HG03139 (cell line): ENCODE measurements around the gene MID1IP1.

ENCODE experiments used
- ATAC-seq: cut with Tn5 transposase; IDR thresholded peaks from one replicate; pipeline ENCODE4 v1.9.1; 2021; ENCODE audit not compliant: unreplicated experiment

The MID1IP1 gene

DNA sequence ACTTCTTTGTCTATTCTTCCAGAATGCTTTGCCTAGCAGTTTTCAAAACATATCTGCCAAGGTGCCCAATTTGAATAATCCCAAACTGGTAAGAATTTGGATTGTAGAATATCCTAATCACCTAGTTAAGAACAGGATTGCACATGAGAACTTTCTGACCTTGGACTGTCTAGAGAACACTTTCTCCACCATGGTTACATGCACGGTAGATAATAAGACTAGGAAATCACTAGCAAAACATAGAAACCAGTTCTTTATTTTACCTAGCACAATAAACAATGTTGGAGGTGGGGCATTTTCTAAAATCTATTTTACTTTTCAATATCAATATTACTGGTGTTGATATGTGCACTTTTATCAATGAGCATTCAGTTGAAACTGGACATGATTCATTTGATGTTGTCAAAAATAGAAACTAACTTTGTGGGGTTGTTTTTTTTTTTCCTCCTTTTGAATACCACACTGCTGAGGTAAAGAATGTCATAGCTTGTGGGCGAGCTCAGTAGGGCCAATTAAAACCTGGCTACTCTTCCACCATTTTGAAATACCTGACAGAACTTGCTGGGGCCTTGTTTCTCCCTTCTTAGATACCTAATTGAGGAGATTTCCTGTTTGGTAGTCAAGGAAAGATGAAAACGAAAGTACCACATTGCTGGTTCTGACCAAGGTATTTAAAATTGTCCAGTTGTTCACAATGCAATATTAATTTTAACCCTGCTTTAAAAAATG lies 10.4 kb downstream of the MID1IP1 start:
- ATAC-seq, result no peak

DNA sequence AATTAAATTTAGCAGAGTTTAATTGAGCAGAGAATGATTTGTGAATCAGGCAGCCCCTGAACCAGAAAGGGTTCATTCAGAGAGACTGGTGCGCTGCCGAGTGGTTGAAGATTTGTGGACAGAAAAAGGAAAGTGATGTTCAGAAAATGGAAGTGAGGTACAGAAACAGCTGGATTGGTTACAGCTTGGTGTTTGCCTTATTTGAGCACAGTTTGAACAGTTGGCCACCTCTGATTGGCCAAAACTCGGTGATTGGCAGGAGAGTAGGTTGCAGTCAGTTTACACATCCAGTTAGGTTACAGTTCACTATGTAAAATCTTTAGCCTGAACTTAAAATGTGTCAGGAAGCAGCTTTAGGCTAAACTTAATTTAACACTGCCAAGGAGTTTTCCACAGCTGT lies 14.9 kb downstream of the MID1IP1 start:
- no peak for ATAC-seq

DNA sequence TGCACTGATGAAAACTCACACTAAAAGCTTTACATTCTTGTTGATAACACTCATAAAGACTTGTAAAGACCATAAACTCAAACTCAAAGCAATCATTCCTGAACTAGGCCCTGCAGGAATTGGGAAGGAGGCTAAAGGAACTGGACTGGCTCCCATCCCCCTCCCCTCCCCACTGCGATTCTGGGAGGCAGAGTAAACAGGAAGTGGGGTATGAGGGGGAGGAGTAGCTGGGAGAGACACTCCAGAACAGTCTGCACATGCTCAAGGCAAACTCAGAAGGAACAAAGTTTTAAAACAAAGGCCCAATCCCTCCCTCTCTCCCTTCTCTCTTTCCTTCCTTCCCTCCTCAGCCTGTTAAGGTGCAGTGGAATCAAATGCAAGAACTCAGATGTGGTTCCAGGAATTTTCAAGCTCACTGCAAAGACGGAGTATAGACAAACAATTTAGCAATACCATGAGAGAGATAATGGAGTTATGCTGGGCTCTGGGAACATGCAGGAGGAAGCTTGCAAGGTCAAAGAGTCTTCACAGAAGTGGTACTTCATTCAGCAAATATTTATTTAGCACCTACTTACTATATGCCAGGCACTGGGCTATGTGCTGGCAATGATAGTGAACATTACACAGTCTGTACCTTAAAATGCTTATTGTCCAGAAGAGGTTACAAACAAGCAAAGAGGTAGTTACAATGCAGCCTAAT lies 15.9 kb downstream of the MID1IP1 start:
- ATAC-seq, result no peak

- no peak for ATAC-seq
These were observed 17.9 kb downstream of the MID1IP1 start for GRCh38 chrX:38819163-38819562.

DNA sequence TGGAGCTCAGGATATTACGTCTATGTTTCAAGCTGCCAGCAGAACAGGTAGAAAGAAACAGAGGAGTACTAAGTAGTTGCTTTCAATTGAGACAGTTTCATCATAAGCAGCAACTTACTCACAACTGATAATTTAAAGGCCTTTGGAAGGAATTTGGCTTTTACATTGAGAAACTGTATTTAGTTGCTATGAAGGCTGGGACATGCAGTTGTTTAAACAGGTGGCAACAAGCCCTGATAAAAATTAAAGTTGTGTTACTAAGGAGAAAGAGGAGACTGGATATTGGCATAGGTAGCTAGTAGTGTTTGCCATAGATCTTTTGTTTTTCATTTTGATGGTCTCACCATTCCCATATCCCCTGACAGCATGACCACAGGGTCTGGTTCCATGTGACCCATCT lies 18.4 kb downstream of the MID1IP1 start:
- ATAC-seq, result no peak

GRCh38 chrX:38820751-38821150 lies 19.5 kb downstream of the MID1IP1 start:
- ATAC-seq, result no peak

GRCh38 chrX:38824176-38824575 lies 22.9 kb downstream of the MID1IP1 start:
- no peak for ATAC-seq

- ATAC-seq, result no peak
These were observed 30.7 kb downstream of the MID1IP1 start for GRCh38 chrX:38831949-38832348.

- ATAC-seq, result no peak
These were observed 36.1 kb downstream of the MID1IP1 start for GRCh38 chrX:38837389-38837788.

- ATAC-seq, result no peak
These were observed 38.0 kb downstream of the MID1IP1 start for GRCh38 chrX:38839277-38839676.

- ATAC-seq, result no peak
These were observed 38.7 kb downstream of the MID1IP1 start for GRCh38 chrX:38839944-38840343.

DNA sequence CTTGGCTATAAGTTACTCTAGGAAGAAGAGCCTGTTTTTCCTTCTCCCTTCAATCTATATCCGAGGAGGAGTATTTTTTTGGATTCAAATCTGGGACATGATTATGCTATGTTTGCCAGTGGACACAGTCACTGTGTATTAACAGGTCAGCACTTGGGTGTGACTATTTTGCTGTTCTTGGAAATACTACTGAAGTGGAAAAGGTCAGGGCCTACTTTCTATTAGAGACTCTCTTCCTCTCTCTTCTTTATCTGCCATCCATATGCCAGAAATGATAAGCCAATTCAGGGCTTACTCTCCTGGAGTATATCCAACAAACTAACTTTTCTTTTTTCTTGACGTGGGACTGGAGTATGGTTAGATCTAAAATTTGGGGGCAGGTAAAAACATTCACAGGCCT lies 40.5 kb downstream of the MID1IP1 start:
- ATAC-seq, result no peak

- no peak for ATAC-seq
These were observed 44.2 kb downstream of the MID1IP1 start for GRCh38 chrX:38845426-38845825.

GRCh38 chrX:38847206-38847902 lies 46.1 kb downstream of the MID1IP1 start:
- ATAC-seq, result no peak

DNA sequence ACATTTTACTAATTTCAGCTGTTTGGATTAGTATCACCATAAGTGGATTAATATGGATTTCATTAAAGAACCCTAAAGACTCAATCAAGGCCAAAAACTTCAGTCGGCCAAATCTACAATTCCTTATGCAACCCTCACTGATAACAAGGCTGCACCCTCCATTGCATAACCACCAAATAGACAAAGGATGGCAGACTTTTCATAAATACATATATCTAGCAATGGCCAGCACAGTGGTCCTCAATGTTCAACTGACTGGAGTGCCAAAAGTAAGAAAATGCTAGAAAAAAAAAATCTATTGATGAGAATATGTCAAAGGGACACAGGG lies 46.6 kb downstream of the MID1IP1 start:
- ATAC-seq, result no peak

DNA sequence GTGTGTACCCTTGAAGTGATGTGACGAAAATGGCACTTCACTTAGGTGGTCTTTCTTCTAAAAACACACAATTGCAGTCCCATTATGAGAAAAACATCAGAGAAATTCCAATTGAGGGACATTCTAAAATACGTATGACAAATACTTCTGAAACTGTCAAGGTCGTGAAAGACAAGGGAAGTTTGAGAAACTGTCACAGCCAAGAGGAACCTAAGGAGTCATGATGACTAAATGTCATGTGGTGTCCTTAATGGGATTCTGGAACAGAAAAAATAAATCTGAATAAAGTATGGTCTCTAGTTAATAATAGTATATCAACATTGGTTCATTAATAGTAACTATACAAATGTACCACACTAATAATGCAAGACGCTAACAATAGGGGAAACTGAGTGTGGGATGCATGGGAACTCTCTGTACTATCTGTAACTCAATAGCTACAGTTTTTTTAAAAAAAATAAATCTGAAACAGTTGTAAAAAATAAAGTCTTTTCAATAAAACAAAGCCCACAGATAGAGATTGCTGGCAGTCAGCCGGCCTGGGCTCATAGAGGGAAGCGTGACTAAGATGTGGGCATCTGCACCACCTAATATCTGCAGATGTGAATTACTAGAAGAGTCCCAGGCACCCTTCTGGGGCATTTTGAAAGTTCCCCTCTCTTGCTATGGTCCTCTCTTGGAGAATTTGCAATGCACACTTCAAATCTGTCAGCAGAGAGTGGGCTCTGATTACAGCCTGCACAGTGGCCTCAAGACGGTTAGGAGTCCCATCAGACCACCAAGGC lies 47.6 kb downstream of the MID1IP1 start:
- ATAC-seq, result no peak

- ATAC-seq, result no peak
These were observed 49.7 kb downstream of the MID1IP1 start for GRCh38 chrX:38850807-38851544.

GRCh38 chrX:38854305-38854704 lies 53.0 kb downstream of the MID1IP1 start:
- no peak for ATAC-seq
